IMR-90 (cell line): ENCODE measurements around the gene ADAMTSL1. TPM values are rescaled to one million over a fixed set of nuclear protein-coding genes. Genes with fewer than 3 reads are reported as not detected.

ENCODE experiments used
- ATAC-seq: fragments of 200-7000 bp; cut with Tn5 transposase; 2 replicates; pipeline ENCODE4 v1.9.1; 2020; ENCODE audit warnings: low read depth, mild to moderate bottlenecking, moderate library complexity
- BruUV-seq: library from RNA; stranded (reverse); fragments of 400-500 nt; replicated peaks from 2 replicates; lab custom pipeline; 2021; lab: Mats Ljungman, UMichigan
- CTCF ChIA-PET: fragments of 300-600 bp; formaldehyde crosslinking; extraction: SDS; loops from one replicate; lab custom pipeline; 2021; ENCODE audit warnings: antibody characterized with exemption; lab: Yijun Ruan, JAX
- POLR2A ChIA-PET: fragments of 300-600 bp; sonication (Branson Sonifier 250); formaldehyde crosslinking; loops from one replicate; lab custom pipeline; 2022; ENCODE audit warnings: antibody characterized with exemption; ENCODE audit not compliant: unreplicated experiment; lab: Charles Lee
- DNase-seq: peaks from one replicate; pipeline ENCODE4 v3.0.0; 2013
- H2AFZ ChIP-seq: replicated peaks from 2 replicates; pipeline ENCODE3; 2013; ENCODE audit warnings: low read length, mild to moderate bottlenecking; ENCODE audit not compliant: poor library complexity
- H2AK5ac ChIP-seq: 2 replicates; pipeline ENCODE4 v1.6.1; 2013; ENCODE audit warnings: low read depth, low read length, inconsistent platforms
- H2AK9ac ChIP-seq: replicated peaks from 2 replicates; pipeline ENCODE3; 2013; ENCODE audit warnings: mild to moderate bottlenecking, low read depth, low read length, moderate library complexity; ENCODE audit not compliant: poor library complexity
- H2BK120ac ChIP-seq: 2 replicates; pipeline ENCODE4 v1.6.1; 2013; ENCODE audit warnings: low read depth, low read length, inconsistent platforms
- H2BK15ac ChIP-seq: 3 replicates; pipeline ENCODE4 v1.6.1; 2013; ENCODE audit warnings: low read depth, low read length, inconsistent platforms
- H2BK20ac ChIP-seq: 2 replicates; pipeline ENCODE4 v1.6.1; 2013; ENCODE audit warnings: low read depth, mild to moderate bottlenecking, inconsistent platforms, low read length, moderate library complexity
- H2BK5ac ChIP-seq: 2 replicates; pipeline ENCODE4 v1.6.1; 2013; ENCODE audit warnings: mild to moderate bottlenecking, low read depth, low read length, inconsistent platforms; ENCODE audit not compliant: poor library complexity, severe bottlenecking
- H3K14ac ChIP-seq: replicated peaks from 2 replicates; pipeline ENCODE4 v1.6.1; 2013; ENCODE audit warnings: low read depth, low read length, inconsistent platforms
- H3K18ac ChIP-seq: 2 replicates; pipeline ENCODE4 v1.6.1; 2013; ENCODE audit warnings: low read depth, low read length, control low read depth
- H3K23ac ChIP-seq: 2 replicates; pipeline ENCODE4 v1.6.1; 2013; ENCODE audit warnings: low read depth, low read length, inconsistent platforms
- H3K27ac ChIP-seq: 2 replicates; pipeline ENCODE4 v1.5.1; 2013; ENCODE audit warnings: mild to moderate bottlenecking, control low read depth, low read length; ENCODE audit not compliant: insufficient read depth
- H3K27me3 ChIP-seq: 2 replicates; pipeline ENCODE4 v1.6.1; 2013; ENCODE audit warnings: low read length; ENCODE audit not compliant: control insufficient read depth, insufficient read depth
- H3K36me3 ChIP-seq: 2 replicates; pipeline ENCODE4 v1.6.1; 2013; ENCODE audit warnings: low read length, mixed read lengths; ENCODE audit not compliant: control insufficient read depth, insufficient read depth
- H3K4ac ChIP-seq: 2 replicates; pipeline ENCODE4 v1.6.1; 2013; ENCODE audit warnings: low read depth, low read length, inconsistent platforms
- H3K4me1 ChIP-seq: 2 replicates; pipeline ENCODE4 v1.6.1; 2013; ENCODE audit warnings: low read length, mixed read lengths; ENCODE audit not compliant: control insufficient read depth, insufficient read depth
- H3K4me2 ChIP-seq: 2 replicates; pipeline ENCODE4 v1.6.1; 2013; ENCODE audit warnings: low read depth, mild to moderate bottlenecking, control low read depth, low read length, moderate library complexity
- H3K4me3 ChIP-seq: 2 replicates; pipeline ENCODE4 v1.5.1; 2013; ENCODE audit warnings: low read depth, mild to moderate bottlenecking, control low read depth, low read length, moderate library complexity; ENCODE audit not compliant: insufficient read depth
- H3K56ac ChIP-seq: 2 replicates; pipeline ENCODE4 v1.6.1; 2013; ENCODE audit warnings: low read length, inconsistent platforms; ENCODE audit not compliant: insufficient read depth; ENCODE audit errors: extremely low read depth
- H3K79me1 ChIP-seq, 2 experiments: 2 replicates each; pipeline ENCODE4 v1.6.1; 2013; ENCODE audit warnings: low read length in 2 of 2, inconsistent platforms in 1 of 2, low read depth in 1 of 2
- H3K9ac ChIP-seq: 2 replicates; pipeline ENCODE4 v1.6.1; 2013; ENCODE audit warnings: low read depth, low read length, control low read depth
- H3K9me1 ChIP-seq: 2 replicates; pipeline ENCODE4 v1.6.1; 2013; ENCODE audit warnings: low read length, inconsistent platforms; ENCODE audit not compliant: insufficient read depth
- H3K9me3 ChIP-seq: 2 replicates; pipeline ENCODE4 v1.6.1; 2013; ENCODE audit warnings: low read length; ENCODE audit not compliant: control insufficient read depth, insufficient read depth
- H4K20me1 ChIP-seq: 2 replicates; pipeline ENCODE4 v1.6.1; 2013; ENCODE audit warnings: low read length, inconsistent platforms; ENCODE audit not compliant: insufficient read depth
- H4K5ac ChIP-seq: 2 replicates; pipeline ENCODE4 v1.6.1; 2013; ENCODE audit warnings: mild to moderate bottlenecking, low read depth, low read length, control low read depth
- H4K8ac ChIP-seq, 2 experiments: 2 replicates each; pipeline ENCODE4 v1.6.1; 2013; ENCODE audit warnings: low read depth in 2 of 2, low read length in 2 of 2, control low read depth in 1 of 2, inconsistent platforms in 1 of 2
- H4K91ac ChIP-seq: 2 replicates; pipeline ENCODE4 v1.6.1; 2013; ENCODE audit warnings: low read depth, low read length, inconsistent platforms; ENCODE audit not compliant: insufficient read depth
- NFE2L2 ChIP-seq: fragments of 150-350 bp; IDR thresholded peaks from 2 replicates; pipeline ENCODE4 v1.6.1; 2016; ENCODE audit warnings: low read depth, mild to moderate bottlenecking, low read length
- RAD21 ChIP-seq: IDR thresholded peaks from 2 replicates; pipeline ENCODE4 v1.6.1; 2012; ENCODE audit warnings: low read length, improper control_type of control experiment
- RFX5 ChIP-seq: IDR thresholded peaks from 2 replicates; pipeline ENCODE4 v1.8.0; 2012; ENCODE audit warnings: low read depth, mild to moderate bottlenecking, low read length, moderate library complexity
- dilution Hi-C: fragments of 300-500 bp; cut with HindIII; formaldehyde crosslinking; loops from one replicate; pipeline ENCODE4 v1.14.3; 2018; ENCODE audit warnings: low sequenced_read_pairs; ENCODE audit not compliant: unreplicated experiment
- in situ Hi-C: fragments of 300-500 bp; cut with MboI; formaldehyde crosslinking; loops from 3 replicates; pipeline ENCODE4 v1.14.3; 2019; ENCODE audit warnings: low sequenced_read_pairs, inconsistent platforms, mixed read lengths
- intact Hi-C: fragments of 100-400 bp; cut with micrococcal nuclease; formaldehyde crosslinking; loops from 2 replicates; pipeline ENCODE4 v1.10.0; 2022
- polyA plus RNA-seq, 3 experiments: library from polyadenylated mRNA; depleted of rRNA; stranded (reverse); fragments of >200 nt; gene quantifications; 2 replicates each; pipeline ENCODE4 v1.2.3, GENCODE V29; 2012; ENCODE audit warnings: low replicate concordance in 1 of 3
- total RNA-seq: library from RNA; depleted of rRNA; stranded (reverse); fragments of >200 nt; gene quantifications from 2 replicates; pipeline ENCODE4 v1.2.3, GENCODE V29; 2012
- TF ChIP-seq, protein P1 (sequence below): conservative IDR thresholded peaks from 2 replicates; pipeline ENCODE4 v1.5.1; 2012; ENCODE audit warnings: mild to moderate bottlenecking, low read depth, low read length, improper control_type of control experiment

Gene ADAMTSL1
- total and polyA plus RNA-seq, 2 of the 4 experiments (the other 2 are of a cell fraction), result 38.2 to 62.2 TPM

DNA sequence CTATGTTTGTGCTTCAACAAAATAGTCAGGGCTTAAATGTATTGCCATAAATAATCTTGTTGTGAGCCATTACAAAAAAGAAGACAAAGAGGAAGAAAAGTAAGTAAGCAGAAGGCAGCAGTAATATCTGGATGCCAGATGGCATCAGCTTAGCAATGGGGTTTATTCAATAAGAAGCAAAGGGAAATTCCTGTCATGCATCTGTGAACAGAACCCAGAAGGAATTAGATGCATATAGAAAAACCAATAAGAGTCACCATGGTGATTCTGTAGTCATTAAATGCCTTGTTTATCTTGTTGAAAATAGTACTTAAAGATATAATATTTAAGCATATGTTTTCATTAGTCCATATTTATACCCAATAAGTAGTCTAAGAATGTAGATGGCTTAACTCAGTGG lies 216.0 kb downstream of the ADAMTSL1 start:
- dilution Hi-C loops (no loop called here), intact Hi-C loops (loop anchor here (5.0 kb wide), 1 partner anchor 48 kb away; no protein-coding TSS in a partner anchor), in situ Hi-C loops (no loop called here)
- no peak overlapping the region for H2AK9ac ChIP-seq
- no peak overlapping the region for H3K4me3 ChIP-seq
- H2BK120ac ChIP-seq, result no peak overlapping the region
- ChIA-PET CTCF (no interaction called here), POLR2A (no interaction called here)
- peaks cover 3% of the 10 kb centered on the region for H3K9me3 ChIP-seq
- no peaks in the 10 kb centered on the region for H3K9me1 ChIP-seq
- no peak overlapping the region for H3K9ac ChIP-seq
- no peak overlapping the region for H3K4ac ChIP-seq
- DNase-seq, result peak; percentile 29
- H3K27me3 ChIP-seq, result no peaks in the 10 kb centered on the region
- no peaks in the 10 kb centered on the region for H3K36me3 ChIP-seq
- H3K79me1 ChIP-seq, result no peaks in the 10 kb centered on the region
- H2AFZ ChIP-seq, result no peak overlapping the region
- no peak overlapping the region for H3K27ac ChIP-seq
- no peak overlapping the region for H3K18ac ChIP-seq
- no peak for ATAC-seq
- no peak overlapping the region for H2BK20ac ChIP-seq
- H4K5ac ChIP-seq, result no peak overlapping the region
- no peak overlapping the region for H2BK15ac ChIP-seq
- no peaks in the 10 kb centered on the region for H3K4me1 ChIP-seq
- TF ChIP-seq RAD21 (no peak), RFX5 (no peak), NFE2L2 (no peak)
- TF ChIP-seq, protein P1, sequence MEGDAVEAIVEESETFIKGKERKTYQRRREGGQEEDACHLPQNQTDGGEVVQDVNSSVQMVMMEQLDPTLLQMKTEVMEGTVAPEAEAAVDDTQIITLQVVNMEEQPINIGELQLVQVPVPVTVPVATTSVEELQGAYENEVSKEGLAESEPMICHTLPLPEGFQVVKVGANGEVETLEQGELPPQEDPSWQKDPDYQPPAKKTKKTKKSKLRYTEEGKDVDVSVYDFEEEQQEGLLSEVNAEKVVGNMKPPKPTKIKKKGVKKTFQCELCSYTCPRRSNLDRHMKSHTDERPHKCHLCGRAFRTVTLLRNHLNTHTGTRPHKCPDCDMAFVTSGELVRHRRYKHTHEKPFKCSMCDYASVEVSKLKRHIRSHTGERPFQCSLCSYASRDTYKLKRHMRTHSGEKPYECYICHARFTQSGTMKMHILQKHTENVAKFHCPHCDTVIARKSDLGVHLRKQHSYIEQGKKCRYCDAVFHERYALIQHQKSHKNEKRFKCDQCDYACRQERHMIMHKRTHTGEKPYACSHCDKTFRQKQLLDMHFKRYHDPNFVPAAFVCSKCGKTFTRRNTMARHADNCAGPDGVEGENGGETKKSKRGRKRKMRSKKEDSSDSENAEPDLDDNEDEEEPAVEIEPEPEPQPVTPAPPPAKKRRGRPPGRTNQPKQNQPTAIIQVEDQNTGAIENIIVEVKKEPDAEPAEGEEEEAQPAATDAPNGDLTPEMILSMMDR, result no peak
- H2BK5ac ChIP-seq, result no peak overlapping the region
- H4K8ac ChIP-seq, result no peak overlapping the region
- H2AK5ac ChIP-seq, result no peak overlapping the region
- no peak overlapping the region for H3K4me2 ChIP-seq
- H4K20me1 ChIP-seq, result no peaks in the 10 kb centered on the region
- no TSS peak for BruUV-seq
- no peak overlapping the region for H3K23ac ChIP-seq
- no peak overlapping the region for H4K91ac ChIP-seq
- H3K56ac ChIP-seq, result no peak overlapping the region
- no peak overlapping the region for H3K14ac ChIP-seq
